ENCODE measurements around the gene SUGCT.
A peak's percentile ranks its signal among the peaks of the same experiment; 100 is the strongest.

SUGCT gene

GRCh38 chr7:40879941-40880543 lies 745.2 kb downstream of the SUGCT start:
- no peak for DNase-seq (ENCODE audit: low spot score)

DNA sequence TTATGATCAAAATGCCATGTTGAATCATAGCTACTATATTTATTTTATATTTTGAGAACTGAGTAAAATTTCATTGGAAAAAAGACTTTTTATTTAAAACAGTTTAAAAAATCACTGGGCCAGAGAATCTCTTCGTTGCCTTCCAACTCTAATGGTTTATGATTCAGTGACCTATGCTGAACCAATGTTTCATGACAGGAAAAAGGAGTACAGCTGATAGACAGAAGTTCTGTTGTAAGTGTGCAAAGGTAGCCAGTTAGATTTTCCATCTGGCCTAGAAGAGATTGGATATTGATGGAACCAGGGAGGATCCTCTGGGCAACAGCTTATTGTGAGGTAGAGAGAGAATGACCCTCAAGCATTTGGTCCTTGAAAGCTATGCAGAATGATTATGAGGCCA lies 745.8 kb downstream of the SUGCT start:
- DNase-seq (ENCODE audit: low spot score), result no peak

DNA sequence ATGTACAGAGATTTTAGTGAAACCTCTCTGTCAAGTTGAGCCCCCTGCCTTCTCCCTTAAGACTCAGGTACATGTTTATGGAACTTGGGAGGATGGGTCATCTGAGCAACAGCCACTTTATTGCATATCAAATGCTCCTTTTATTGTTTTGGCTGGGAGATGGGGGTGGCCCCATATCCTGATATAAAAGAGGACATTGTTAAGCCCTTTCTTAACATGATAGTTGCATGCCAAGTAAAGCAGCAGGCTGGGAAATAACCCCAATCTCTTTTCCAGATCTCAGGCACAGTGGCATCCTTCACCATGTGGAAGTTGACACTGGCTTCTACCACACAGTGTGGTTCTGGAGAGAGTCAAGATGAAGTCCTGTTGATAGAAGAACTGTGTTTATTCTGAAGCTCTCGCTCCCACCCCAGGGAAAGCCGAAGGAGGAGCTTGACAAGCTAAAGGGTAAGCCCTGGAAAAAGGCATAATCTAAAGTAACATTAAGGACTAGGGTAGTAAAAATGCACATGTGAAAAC lies 746.7 kb downstream of the SUGCT start:
- no peak for DNase-seq (ENCODE audit: low spot score)

DNA sequence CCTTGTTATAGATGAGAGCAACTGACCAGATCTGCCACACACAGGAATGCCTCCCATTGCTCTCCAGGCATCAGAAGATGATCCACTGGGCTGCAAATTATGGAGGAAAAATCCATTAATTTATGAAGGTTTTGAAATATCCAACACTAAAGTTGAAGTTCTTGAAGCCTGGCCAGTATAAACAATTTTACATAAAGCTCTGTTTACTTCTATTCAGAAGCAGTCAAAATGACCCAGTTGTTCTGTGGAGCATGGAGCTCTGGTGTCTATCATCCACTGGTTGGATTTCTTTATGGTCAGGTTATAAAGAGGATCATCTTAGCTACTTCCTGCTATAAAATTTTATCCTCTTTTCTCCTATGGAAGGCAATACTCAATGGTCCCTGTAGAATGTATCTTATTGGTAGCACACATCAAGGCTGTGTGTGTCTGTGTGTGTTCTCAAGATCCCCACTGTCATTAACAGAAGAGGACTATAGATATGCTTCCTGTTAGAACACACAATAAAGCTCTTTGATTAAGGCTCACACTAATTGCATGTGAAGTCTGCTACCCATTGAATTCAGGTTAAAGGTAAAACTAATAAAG lies 747.4 kb downstream of the SUGCT start:
- no peak for DNase-seq (ENCODE audit: low spot score)

- no peak for DNase-seq (ENCODE audit: low spot score)
Measured at GRCh38 chr7:40883826-40884225, 749.0 kb downstream of the SUGCT start.

DNA sequence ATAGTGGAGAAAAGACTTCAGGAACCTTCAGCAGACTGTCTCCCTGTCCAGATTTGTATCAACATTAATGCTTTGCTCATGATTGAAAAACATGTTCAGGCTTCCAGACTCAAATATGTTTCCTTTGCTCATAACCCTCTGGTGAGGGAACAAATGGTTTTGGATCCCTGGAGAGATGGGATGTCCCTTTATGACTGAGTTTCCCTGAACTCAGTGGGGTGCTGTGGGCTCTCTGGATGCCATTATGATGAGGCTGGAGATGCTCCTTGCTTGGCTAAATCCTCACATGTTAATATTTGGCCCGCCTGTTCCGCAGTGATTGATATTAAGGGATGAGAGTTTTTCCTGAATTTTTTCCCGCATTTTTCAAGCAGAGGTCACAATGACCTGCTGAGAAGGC lies 749.4 kb downstream of the SUGCT start:
- no peak for DNase-seq (ENCODE audit: low spot score)

GRCh38 chr7:40885503-40885902 lies 750.7 kb downstream of the SUGCT start:
- no peak for DNase-seq (ENCODE audit: low spot score)

DNA sequence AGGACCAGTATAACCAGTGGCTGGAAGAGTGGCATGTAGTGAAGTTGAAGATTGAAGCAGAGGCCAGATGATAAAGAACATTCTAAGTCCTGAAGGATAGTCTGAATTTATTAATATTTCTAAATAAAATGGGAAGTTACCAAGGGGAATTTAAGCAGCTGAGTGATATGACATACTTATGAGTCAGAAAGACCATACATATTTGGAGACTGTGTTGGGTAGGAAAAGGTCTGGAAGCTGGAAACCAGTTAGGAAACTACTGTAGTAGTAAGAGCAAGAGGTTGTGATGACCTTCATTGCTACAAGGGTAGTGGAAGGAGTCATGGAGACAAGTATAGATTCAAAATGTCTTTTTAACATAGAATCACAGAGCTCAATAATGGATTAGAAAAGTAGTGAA lies 752.3 kb downstream of the SUGCT start:
- DNase-seq (ENCODE audit: low spot score), result peak; percentile 36

- no peak for DNase-seq (ENCODE audit: low spot score)
Measured at GRCh38 chr7:40888499-40888898, 753.7 kb downstream of the SUGCT start.

DNA sequence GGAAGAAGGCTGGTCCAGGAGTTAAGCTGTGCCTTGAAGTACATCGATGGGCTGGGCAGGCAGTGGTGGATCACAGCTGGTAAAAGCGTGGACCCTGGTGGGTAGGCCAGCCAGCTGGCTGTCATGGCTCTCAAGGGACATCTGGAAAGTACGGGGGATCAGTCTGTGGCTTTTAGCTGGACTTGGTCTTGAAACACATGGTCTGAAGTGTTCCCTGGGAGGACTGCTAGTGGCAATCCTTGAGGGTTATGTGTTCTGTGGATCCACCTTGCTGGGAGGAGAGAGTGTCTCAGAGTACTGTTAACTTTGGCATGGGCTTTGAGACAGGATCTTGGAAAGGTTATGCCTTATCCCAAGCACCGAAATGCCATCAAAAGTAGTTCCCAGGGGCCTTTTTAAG lies 754.3 kb downstream of the SUGCT start:
- DNase-seq (ENCODE audit: low spot score), result no peak

GRCh38 chr7:40889539-40889938 lies 754.7 kb downstream of the SUGCT start:
- DNase-seq (ENCODE audit: low spot score), result no peak

DNA sequence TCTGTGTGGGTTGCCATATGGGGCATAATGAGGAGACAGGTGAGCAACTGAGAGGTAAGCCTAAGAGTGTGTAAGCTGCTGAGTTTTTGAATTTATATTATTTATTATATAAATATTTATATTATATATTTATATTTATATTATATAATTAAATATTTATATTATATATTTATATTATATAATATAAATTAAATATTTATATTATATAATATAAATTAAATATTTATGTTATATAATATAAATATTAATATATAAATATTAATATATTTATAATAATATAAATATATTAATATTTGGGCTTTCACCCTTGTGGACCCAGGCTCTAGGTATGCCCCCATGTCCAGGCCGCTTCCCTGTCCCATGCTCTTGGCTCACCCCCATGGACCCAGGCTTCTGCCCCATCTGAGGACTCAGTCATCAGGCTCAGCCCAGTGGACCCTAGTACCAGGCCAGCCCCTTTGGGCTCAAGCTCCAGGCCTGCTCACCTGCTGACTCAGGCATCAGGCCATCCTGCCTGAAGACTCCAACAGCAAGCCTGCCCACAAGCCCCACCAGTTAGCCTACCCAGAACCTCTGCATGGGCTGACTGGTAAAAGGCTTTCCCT lies 755.4 kb downstream of the SUGCT start:
- DNase-seq (ENCODE audit: low spot score), result no peak

DNA sequence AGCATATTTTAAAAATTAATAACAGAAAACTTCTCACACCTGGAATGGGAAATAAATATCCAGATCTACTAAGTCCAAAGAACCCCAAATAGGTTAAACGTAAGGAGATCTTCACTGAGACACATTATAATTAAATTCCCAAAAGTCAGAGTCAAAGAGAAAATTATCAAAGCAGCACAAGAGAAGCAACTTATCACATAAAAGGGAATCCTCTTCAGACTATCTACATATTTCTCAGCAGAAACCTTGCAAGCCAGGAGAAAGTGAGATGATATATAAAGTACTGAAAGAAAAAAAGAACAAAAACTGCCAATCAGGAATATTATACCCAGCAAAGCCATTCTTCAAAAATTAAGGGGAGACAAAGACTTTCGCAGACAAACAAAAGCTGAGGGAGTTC lies 756.4 kb downstream of the SUGCT start:
- no peak for DNase-seq (ENCODE audit: low spot score)

GRCh38 chr7:40899151-40899550 lies 764.3 kb downstream of the SUGCT start:
- DNase-seq (ENCODE audit: low spot score), result no peak

GRCh38 chr7:40899636-40900507 lies 765.1 kb downstream of the SUGCT start:
- no peak for DNase-seq (ENCODE audit: low spot score)

GRCh38 chr7:40903872-40904271 lies 769.1 kb downstream of the SUGCT start:
- DNase-seq (ENCODE audit: low spot score), result no peak

GRCh38 chr7:40907286-40907685 lies 772.5 kb downstream of the SUGCT start:
- no peak for DNase-seq (ENCODE audit: low spot score)

- DNase-seq (ENCODE audit: low spot score), result no peak
Measured at GRCh38 chr7:40909346-40909980, 774.7 kb downstream of the SUGCT start.
